HG03097 (cell line): ENCODE data around the gene UGT1A7.
"Not testable (repeated sequence)": the region's sequence is repeated elsewhere in the genome, so short reads cannot be mapped to it uniquely, and the experiment has no call there.

Source experiments
- ATAC-seq: cut with Tn5 transposase; IDR thresholded peaks from one replicate; pipeline ENCODE4 v1.9.1; 2021; ENCODE audit not compliant: unreplicated experiment, low FRiP score

UGT1A7 gene

DNA sequence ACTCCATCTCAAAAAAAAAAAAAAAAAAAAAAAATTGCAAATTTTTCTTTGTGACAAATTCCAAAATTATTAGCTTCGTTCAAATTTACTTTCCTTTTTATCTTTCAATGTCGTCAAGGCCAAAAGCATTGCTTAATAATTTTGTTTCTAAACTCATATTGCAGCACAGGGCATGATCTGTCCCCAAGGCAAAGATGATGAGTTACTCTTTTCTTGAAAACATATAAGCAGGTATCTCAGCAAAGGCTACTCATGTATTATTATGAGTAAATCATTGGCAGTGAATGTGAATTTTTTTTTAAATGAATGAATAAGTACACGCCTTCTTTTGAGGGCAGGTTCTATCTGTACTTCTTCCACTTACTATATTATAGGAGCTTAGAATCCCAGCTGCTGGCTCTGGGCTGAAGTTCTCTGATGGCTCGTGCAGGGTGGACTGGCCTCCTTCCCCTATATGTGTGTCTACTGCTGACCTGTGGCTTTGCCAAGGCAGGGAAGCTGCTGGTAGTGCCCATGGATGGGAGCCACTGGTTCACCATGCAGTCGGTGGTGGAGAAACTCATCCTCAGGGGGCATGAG lies at the start of gene UGT1A7:
Gene UGT1A7 (plus strand): TSS at position 381 of the 579 bp plus-strand sequence. CDS start 37 bp downstream, at position 418.
- ATAC-seq, result no peak

GRCh38 chr2:233636306-233636705 lies 45.4 kb upstream of the UGT1A7 start, which contains the start of gene UGT1A10:
TSS of gene UGT1A10 (plus strand) at chr2:233636448. CDS start at chr2:233636523, 75 bp downstream.
- ATAC-seq, result not testable (repeated sequence)

DNA sequence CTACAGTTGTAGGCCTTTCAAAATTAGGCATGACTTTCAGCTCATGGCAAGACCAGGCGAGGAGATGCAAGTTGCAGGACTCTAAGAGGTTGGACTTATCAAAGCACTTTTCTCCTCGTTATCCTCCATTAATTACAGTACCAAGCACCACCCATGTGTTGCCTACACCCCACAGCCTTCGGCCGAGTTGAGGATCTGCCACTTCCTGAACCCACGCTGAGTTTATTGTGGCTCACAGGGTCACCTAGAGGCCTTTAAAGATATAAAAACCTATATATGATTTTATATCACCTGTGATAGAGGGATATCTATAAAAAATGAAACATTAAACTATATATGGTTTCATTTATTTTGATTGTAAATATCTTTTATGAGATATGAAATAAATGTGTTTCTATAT lies 42.9 kb upstream of the UGT1A7 start:
- no peak for ATAC-seq

GRCh38 chr2:233639860-233640259 lies 41.8 kb upstream of the UGT1A7 start:
- no peak for ATAC-seq

DNA sequence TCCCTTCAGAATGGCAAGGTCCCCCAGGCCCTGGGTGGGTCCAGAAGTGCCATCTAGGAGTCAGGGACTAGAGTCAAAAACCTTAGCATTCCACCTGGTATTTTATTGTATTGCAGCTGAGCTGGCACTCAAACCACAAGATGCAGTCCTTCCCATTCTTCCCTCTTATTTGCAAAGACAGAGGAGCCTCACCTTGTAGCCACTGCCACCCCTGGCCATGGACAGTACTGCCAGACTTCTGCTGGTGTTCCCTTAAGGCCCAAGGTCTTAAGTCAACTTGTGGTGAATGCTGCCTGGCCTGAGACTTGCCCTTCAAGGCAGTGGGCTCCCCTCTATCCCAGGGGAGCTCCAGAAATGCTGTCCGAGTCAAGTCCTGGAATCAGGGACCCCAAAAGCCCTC lies 38.6 kb upstream of the UGT1A7 start:
- no peak for ATAC-seq

GRCh38 chr2:233646033-233646432 lies 35.7 kb upstream of the UGT1A7 start:
- not testable (repeated sequence) for ATAC-seq

GRCh38 chr2:233650981-233651380 lies 30.7 kb upstream of the UGT1A7 start:
- no peak for ATAC-seq

DNA sequence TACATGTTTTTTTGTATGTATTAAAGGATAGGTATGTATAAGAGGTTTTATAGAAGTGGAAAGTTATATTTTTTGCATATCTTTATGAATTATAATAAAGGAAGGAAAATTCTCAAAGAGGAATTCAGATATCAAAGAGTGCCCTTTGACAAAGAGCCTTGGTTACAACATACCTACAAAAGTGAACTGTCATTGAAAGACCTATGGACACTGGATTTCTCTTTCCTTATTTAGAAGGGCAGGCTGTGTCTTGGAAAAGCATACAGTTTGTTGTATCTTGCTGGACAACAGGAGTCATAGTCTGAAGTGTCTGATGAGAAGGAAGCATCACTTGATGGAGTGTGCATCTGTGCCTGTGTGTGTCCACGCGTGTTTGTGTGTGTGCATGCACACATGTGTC lies 30.3 kb upstream of the UGT1A7 start:
- ATAC-seq, result no peak

GRCh38 chr2:233654501-233654900 lies 27.2 kb upstream of the UGT1A7 start:
- no peak for ATAC-seq

- no peak for ATAC-seq
Observed at GRCh38 chr2:233655043-233655442, 26.7 kb upstream of the UGT1A7 start.

DNA sequence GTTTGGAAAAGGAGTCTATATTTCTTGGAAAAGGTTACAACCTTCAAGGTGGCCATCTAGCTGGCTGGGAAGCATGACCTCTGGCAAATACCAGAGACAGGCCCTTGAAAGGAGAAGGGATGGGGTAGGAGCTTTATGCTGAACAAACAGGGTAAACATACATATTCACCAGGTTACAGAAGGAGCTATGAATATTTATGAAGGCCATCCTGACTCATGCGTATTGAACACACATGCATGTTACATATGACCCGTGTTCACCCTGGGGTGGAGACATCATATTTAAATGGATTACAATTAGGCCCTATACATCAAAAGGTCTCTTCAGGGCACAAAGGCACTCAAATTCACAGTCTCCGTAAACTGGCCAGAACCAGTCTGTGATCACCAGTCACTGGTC lies 25.8 kb upstream of the UGT1A7 start:
- not testable (repeated sequence) for ATAC-seq

- ATAC-seq, result no peak
Observed at GRCh38 chr2:233656443-233656842, 25.3 kb upstream of the UGT1A7 start.

DNA sequence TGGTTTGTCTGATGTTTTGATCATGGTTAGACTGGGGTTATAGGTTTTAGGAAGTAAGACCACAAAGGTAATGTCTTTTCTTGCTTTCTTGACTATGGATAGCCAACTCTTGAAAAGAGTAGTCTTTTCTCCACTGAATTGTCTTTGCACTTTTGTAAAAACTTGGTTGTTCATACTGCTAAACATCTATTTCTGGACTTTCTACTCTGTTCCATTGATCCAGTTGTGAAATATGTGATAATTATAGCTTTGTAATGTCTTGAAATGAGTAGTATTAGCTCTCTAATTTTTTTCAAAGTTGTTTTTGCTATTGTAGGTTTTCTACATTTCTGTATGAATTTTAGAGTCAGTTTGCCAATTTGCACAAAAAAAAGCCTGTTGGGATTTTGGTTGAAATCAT lies 23.1 kb upstream of the UGT1A7 start:
- ATAC-seq, result no peak

DNA sequence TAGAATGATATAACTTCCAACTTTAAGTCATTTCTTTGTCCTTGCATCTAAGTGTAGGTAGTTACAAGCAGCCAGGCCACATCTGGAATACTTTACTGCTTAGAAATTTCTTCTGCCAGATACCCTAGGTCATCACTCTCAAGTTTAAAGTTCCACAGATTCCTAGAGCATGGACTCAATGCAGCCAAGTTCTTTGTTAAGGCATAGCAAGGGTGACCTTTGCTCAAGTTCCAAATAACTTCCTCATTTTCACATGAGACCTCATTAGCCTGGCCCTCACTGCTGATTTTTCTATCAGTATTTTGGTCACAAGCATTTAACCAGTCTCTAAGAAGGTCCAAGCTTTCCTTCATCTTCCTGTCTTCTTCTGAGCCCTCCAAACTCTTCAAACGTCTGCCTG lies 17.8 kb upstream of the UGT1A7 start:
- ATAC-seq, result no peak

GRCh38 chr2:233668605-233669260 lies 13.0 kb upstream of the UGT1A7 start:
- ATAC-seq, result no peak

DNA sequence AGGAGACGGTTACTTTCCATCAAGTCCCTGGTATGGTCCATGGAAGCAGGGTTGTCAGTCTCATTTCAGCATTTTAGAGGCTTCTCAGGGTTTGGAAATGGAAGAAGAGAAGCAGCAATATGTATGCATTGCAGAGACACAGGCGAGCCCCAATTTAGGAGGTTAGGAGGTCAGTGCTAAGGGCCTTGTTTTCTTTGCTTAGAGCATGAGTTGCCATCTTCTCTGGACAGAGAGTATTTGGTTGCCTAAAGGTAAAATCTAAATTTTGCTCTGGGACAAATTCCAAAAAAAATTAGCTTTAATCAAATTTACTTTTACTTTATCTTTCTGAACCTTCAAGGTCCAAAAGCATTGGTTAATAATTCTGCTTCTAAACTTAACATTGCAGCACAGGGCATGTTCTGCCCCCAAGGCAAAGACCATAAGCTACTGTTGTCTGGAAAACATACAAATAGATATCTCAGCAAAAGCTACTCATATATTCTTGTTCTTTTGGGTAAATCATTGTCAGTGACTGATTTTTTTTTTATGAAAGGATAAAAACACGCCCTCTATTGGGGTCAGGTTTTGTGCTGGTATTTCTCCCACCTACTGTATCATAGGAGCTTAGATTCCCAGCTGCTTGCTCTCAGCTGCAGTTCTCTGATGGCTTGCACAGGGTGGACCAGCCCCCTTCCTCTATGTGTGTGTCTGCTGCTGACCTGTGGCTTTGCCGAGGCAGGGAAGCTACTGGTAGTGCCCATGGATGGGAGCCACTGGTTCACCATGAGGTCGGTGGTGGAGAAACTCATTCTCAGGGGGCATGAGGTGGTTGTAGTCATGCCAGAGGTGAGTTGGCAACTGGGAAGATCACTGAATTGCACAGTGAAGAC lies 10.2 kb upstream of the UGT1A7 start, which contains the start of gene UGT1A9:
Gene UGT1A9 (plus strand): TSS at position 609 of the 872 bp plus-strand sequence. CDS start 37 bp downstream, at position 646.
- ATAC-seq, result no peak

GRCh38 chr2:233672886-233673285 lies 8.8 kb upstream of the UGT1A7 start:
- no peak for ATAC-seq

- ATAC-seq, result no peak
Observed at GRCh38 chr2:233673896-233674295, 7.8 kb upstream of the UGT1A7 start.

DNA sequence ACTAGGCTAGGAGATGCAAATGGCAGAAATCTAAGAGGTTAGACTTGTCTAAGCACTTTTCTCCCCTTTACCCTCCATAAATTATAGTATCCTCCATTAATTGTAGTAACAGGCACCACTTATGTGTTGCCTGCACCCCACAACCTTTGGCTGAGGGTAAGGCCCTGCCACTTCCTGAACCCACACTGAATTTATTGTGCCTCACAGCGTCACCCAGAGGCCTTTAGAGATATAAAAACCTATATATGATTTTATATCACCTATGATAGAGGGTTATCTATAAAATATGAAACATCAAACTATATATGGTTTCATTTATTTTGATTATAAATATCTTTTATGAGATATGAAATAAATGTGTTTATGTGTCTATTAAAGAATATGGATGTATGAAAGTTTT lies 7.4 kb upstream of the UGT1A7 start:
- ATAC-seq, result no peak

- ATAC-seq, result no peak
Observed at GRCh38 chr2:233674995-233675394, 6.7 kb upstream of the UGT1A7 start.

DNA sequence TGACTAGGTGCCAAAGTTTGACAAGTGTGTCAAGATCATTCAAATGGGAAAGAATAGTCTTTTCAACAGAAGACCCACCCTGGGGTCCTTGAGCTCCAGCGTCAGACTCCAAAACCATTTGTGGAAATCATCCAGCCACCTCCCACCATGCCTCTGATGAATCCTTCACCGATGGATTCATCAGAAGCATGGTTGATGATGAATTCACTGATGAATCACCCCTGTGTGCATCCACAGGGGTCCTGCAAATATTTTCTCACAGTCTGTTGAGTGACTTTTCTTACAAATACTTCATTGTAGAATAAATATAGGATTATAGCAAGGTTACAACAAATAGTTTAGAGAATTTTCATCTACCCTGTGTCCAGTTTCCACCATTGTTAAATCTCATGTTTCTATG lies 5.7 kb upstream of the UGT1A7 start:
- ATAC-seq, result no peak
